Measurements from ENCODE around the gene C4orf50. TPM values are rescaled to one million over a fixed set of nuclear protein-coding genes. Genes with fewer than 3 reads are reported as not detected.

C4orf50 gene
- total RNA-seq, 1 donor from 2014 or later = not detected

- Mint-ChIP-seq H3K4me3 (ENCODE audit: unreplicated experiment) (no peak overlapping the region), H3K9me3 (ENCODE audit: low read depth) (no peaks in the 10 kb centered on the region), H3K27me3 (ENCODE audit: low read depth) (peaks cover 43% of the 10 kb centered on the region), H3K4me1 (ENCODE audit: low read depth) (no peaks in the 10 kb centered on the region), H3K27ac (ENCODE audit: unreplicated experiment) (no peak overlapping the region), H3K36me3 (ENCODE audit: low read depth) (no peaks in the 10 kb centered on the region)
- no peak for DNase-seq (ENCODE audit: low spot score)
- no peak for TF ChIP-seq CTCF (IDR thresholded peaks at IDR 0.05)
Observed at GRCh38 chr4:6012200-6012599, 6.0 kb downstream of the C4orf50 start.

- TF ChIP-seq CTCF (IDR thresholded peaks at IDR 0.05) = no peak
- no peak overlapping the region for H3K4me3 Mint-ChIP-seq (ENCODE audit: unreplicated experiment)
- no peaks in the 10 kb centered on the region for H3K9me3 Mint-ChIP-seq (ENCODE audit: low read depth)
- no peaks in the 10 kb centered on the region for H3K4me1 Mint-ChIP-seq (ENCODE audit: low read depth)
- H3K27ac Mint-ChIP-seq (ENCODE audit: unreplicated experiment) = no peak overlapping the region
- H3K36me3 Mint-ChIP-seq (ENCODE audit: low read depth) = no peaks in the 10 kb centered on the region
- peaks cover 42% of the 10 kb centered on the region for H3K27me3 Mint-ChIP-seq (ENCODE audit: low read depth)
- DNase-seq (ENCODE audit: low spot score) = peak; percentile 44
Observed at GRCh38 chr4:6011686-6012085, 6.5 kb downstream of the C4orf50 start.

- Mint-ChIP-seq H3K9me3 (ENCODE audit: low read depth) (no peaks in the 10 kb centered on the region), H3K36me3 (ENCODE audit: low read depth) (no peaks in the 10 kb centered on the region), H3K27me3 (ENCODE audit: low read depth) (peaks cover 44% of the 10 kb centered on the region), H3K27ac (ENCODE audit: unreplicated experiment) (no peak overlapping the region), H3K4me1 (ENCODE audit: low read depth) (no peaks in the 10 kb centered on the region), H3K4me3 (ENCODE audit: unreplicated experiment) (no peak overlapping the region)
- DNase-seq (ENCODE audit: low spot score) = peak; percentile 49
- no peak for TF ChIP-seq CTCF (IDR thresholded peaks at IDR 0.05)
Observed at GRCh38 chr4:6011271-6011671, 7.0 kb downstream of the C4orf50 start.

GRCh38 chr4:6010789-6011188 is 7.4 kb downstream of the C4orf50 start:
- H3K4me1 Mint-ChIP-seq (ENCODE audit: low read depth) = no peaks in the 10 kb centered on the region
- no peaks in the 10 kb centered on the region for H3K36me3 Mint-ChIP-seq (ENCODE audit: low read depth)
- H3K27me3 Mint-ChIP-seq (ENCODE audit: low read depth) = peaks cover 45% of the 10 kb centered on the region
- TF ChIP-seq CTCF (IDR thresholded peaks at IDR 0.05) = no peak
- no peaks in the 10 kb centered on the region for H3K9me3 Mint-ChIP-seq (ENCODE audit: low read depth)
- no peak overlapping the region for H3K27ac Mint-ChIP-seq (ENCODE audit: unreplicated experiment)
- no peak for DNase-seq (ENCODE audit: low spot score)
- H3K4me3 Mint-ChIP-seq (ENCODE audit: unreplicated experiment) = no peak overlapping the region

GRCh38 chr4:6009452-6009851 is 8.8 kb downstream of the C4orf50 start:
- H3K27me3 Mint-ChIP-seq (ENCODE audit: low read depth) = peaks cover 50% of the 10 kb centered on the region
- TF ChIP-seq CTCF (IDR thresholded peaks at IDR 0.05) = no peak
- no peaks in the 10 kb centered on the region for H3K4me1 Mint-ChIP-seq (ENCODE audit: low read depth)
- H3K27ac Mint-ChIP-seq (ENCODE audit: unreplicated experiment) = no peak overlapping the region
- H3K4me3 Mint-ChIP-seq (ENCODE audit: unreplicated experiment) = no peak overlapping the region
- H3K9me3 Mint-ChIP-seq (ENCODE audit: low read depth) = no peaks in the 10 kb centered on the region
- no peak for DNase-seq (ENCODE audit: low spot score)
- H3K36me3 Mint-ChIP-seq (ENCODE audit: low read depth) = no peaks in the 10 kb centered on the region

Measured in chondrocyte (in vitro differentiated cells).